Activated CD4-positive, alpha-beta T cell treated with anti-CD3 and anti-CD28 coated beads, Interleukin-2, amount 10 ng/mL, durations not matched to agents 7 days and 5 days (primary cell): ENCODE data around the gene ESD. TPM values are rescaled to one million over a fixed set of nuclear protein-coding genes. Genes with fewer than 3 reads are reported as not detected.
"Not testable (repeated sequence)": the region's sequence is repeated elsewhere in the genome, so short reads cannot be mapped to it uniquely, and the experiment has no call there.

Experiments
- CTCF ChIA-PET: fragments of 350-600 bp; sonication (Branson Sonifier 250); formaldehyde crosslinking; loops from one replicate; lab custom pipeline; 2021; ENCODE audit warnings: antibody characterized with exemption; lab: Charles Lee
- POLR2A ChIA-PET: fragments of 350-600 bp; sonication (Branson Sonifier 250); formaldehyde crosslinking; loops from one replicate; lab custom pipeline; 2021; ENCODE audit warnings: antibody characterized with exemption; lab: Charles Lee
- DNase-seq: peaks from one replicate; pipeline ENCODE4 v3.0.0-alpha.2; 2020
- H3K27ac Mint-ChIP-seq: one replicate; pipeline ENCODE4 v1.8.0; 2021; ENCODE audit warnings: mild to moderate bottlenecking, moderate library complexity, mixed read lengths
- H3K27me3 Mint-ChIP-seq: one replicate; pipeline ENCODE4 v1.8.0; 2021; ENCODE audit warnings: mixed read lengths
- H3K36me3 Mint-ChIP-seq: one replicate; pipeline ENCODE4 v1.8.0; 2021; ENCODE audit warnings: low read depth, mixed read lengths
- H3K4me1 Mint-ChIP-seq: one replicate; pipeline ENCODE4 v1.8.0; 2021; ENCODE audit warnings: mixed read lengths
- H3K4me3 Mint-ChIP-seq: one replicate; pipeline ENCODE4 v1.8.0; 2021; ENCODE audit warnings: mild to moderate bottlenecking, moderate library complexity, mixed read lengths
- H3K9me3 Mint-ChIP-seq: one replicate; pipeline ENCODE4 v1.8.0; 2021; ENCODE audit warnings: mixed read lengths
- total RNA-seq, 2 experiments: library from RNA; stranded (reverse); gene quantifications; one replicate each; pipeline ENCODE4 v1.2.3, GENCODE V29; 2021

ESD gene
- total RNA-seq, 2 experiments from 2014 or later, result 94.7 to 109 TPM

DNA sequence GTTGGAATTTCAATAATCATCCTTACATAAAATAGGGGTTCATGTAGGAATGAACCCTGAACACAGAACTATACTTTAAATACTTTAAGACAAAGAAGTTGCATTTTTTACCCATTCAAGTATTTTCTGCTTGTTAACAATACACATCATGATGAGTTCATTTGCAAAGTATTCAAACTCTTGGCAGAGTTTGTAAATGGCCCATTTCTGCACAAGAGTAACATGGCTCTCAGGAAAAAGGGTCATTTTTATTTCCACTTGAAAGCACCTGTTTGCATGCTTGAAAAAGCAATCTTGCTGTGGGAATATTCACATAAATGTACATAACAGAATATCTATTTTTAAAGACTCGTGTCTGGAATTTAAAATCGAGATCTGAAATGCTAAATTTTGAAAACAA, 18.1 kb downstream of the ESD start:
- Mint-ChIP-seq H3K27me3 (no peaks in the 10 kb centered on the region), H3K36me3 (peaks cover 56% of the 10 kb centered on the region), H3K4me1 (peaks cover 1% of the 10 kb centered on the region), H3K27ac (no peak overlapping the region), H3K9me3 (no peaks in the 10 kb centered on the region), H3K4me3 (no peak overlapping the region)
- ChIA-PET CTCF (no interaction called here), POLR2A (no interaction called here)
- no peak for DNase-seq

DNA sequence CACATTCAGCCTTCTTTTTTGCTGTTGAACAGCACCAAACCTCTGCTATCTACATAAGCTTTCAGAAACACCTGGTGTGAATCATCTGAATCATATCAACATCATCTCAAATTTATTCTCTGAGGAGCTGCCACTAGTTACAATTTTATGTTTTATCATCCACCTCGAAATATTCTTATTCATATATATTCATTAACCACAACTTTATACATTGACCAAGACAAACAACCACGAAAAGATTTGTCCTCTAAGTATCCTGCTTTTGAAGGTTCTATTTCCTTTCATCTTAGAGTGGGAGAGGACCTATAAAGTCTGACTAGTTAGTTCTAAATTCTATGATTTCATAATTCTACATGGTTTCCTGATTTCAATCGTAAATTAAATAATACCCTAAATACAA, 18.9 kb downstream of the ESD start:
- no peaks in the 10 kb centered on the region for H3K9me3 Mint-ChIP-seq
- H3K36me3 Mint-ChIP-seq, result peaks cover 63% of the 10 kb centered on the region
- CTCF ChIA-PET, result interaction anchor here (0.6 kb wide), 1 partner anchor 309 kb away, joined by 3 read pairs; no protein-coding TSS in a partner anchor
- H3K27me3 Mint-ChIP-seq, result no peaks in the 10 kb centered on the region
- H3K27ac Mint-ChIP-seq, result no peak overlapping the region
- DNase-seq, result no peak
- H3K4me1 Mint-ChIP-seq, result peaks cover 1% of the 10 kb centered on the region
- no peak overlapping the region for H3K4me3 Mint-ChIP-seq
- POLR2A ChIA-PET, result no interaction called here

DNA sequence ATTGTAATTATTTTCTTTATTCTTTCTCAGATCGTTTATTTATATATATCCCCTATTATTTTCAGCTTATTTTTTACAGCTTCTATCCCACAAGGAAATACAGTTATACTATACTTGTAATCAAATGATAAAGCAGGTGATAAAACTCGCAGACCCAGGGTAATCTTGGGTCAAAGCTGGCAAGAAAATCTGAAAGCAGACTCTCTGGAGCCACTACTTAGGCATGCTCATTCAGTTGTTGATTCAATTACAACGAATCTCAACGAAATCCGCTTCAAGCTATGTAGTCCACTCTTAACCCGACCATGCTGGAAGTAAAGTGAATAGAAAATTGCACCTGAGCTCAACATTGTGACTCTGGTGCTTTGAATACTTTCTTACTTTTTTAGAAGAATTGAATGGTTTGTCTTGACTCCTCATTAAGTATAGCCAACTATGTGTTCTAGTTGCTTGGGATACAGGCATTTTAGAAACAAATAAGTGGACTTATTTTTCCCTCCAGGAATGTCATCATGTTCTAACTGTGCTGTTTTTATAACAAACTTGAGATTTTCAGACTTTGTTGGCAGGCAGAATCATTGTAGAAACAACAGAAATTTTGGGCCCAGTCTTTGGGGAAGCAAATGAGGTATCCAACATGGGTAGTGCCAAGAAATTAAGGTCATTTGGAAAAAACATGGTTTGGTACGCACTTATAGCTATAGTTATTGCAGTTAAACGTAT, 21.4 kb downstream of the ESD start:
- H3K36me3 Mint-ChIP-seq, result peaks cover 66% of the 10 kb centered on the region
- no peak overlapping the region for H3K27ac Mint-ChIP-seq
- no peak for DNase-seq
- H3K27me3 Mint-ChIP-seq, result no peaks in the 10 kb centered on the region
- no peak overlapping the region for H3K4me3 Mint-ChIP-seq
- ChIA-PET CTCF (interaction anchor here (1.4 to 1.5 kb wide), 2 partner anchors 9 to 15 kb away, joined by 3 to 7 read pairs; no protein-coding TSS in a partner anchor), POLR2A (no interaction called here)
- H3K4me1 Mint-ChIP-seq, result peaks cover 1% of the 10 kb centered on the region
- no peaks in the 10 kb centered on the region for H3K9me3 Mint-ChIP-seq

DNA sequence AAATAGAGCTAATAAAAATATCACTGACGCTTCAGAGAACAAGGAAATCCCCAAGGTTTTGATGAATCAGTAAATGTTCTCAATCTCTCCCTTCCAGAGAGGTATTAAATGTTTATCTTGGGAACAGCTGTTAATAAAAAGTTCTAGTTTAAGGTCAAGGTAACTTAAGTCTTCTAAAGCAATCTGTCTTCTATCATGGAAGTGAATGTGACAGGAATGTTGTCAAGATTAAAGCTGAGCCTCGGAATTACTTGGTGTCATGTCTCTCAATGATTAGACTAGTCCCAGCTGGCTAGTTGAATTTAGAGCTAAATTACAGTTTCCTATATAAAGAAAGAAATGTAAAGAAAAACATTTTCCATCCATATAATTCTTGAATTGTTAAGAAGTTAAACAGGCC, 23.4 kb downstream of the ESD start:
- ChIA-PET POLR2A (no interaction called here), CTCF (interaction anchor here (1.1 kb wide), 1 partner anchor 222 kb away, joined by 5 read pairs; no protein-coding TSS in a partner anchor)
- Mint-ChIP-seq H3K36me3 (peaks cover 67% of the 10 kb centered on the region), H3K4me1 (peaks cover 1% of the 10 kb centered on the region), H3K27ac (no peak overlapping the region), H3K4me3 (no peak overlapping the region), H3K9me3 (no peaks in the 10 kb centered on the region), H3K27me3 (no peaks in the 10 kb centered on the region)
- DNase-seq, result no peak

DNA sequence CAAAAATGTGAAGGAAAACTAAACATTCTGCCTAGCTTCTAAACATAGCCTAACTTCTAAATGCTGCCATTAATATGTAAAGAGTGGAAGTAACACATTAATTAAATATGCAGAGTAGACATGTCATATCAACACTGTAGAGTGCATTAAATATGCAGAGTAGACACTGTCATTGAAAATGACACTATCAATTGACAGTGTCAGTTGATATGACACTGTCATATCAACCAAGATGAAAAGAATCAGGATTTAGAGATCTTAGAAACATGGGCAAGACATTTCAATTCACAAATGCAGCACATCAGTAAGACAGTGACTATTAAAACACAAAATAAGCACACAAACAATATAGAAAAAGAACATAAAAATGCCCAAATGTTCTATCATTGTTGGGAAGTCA, 25.3 kb downstream of the ESD start:
- H3K27me3 Mint-ChIP-seq, result no peaks in the 10 kb centered on the region
- no peak overlapping the region for H3K27ac Mint-ChIP-seq
- H3K4me3 Mint-ChIP-seq, result no peak overlapping the region
- H3K9me3 Mint-ChIP-seq, result no peaks in the 10 kb centered on the region
- DNase-seq, result no peak
- ChIA-PET POLR2A (no interaction called here), CTCF (no interaction called here)
- peaks cover 57% of the 10 kb centered on the region for H3K36me3 Mint-ChIP-seq
- H3K4me1 Mint-ChIP-seq, result no peaks in the 10 kb centered on the region

DNA sequence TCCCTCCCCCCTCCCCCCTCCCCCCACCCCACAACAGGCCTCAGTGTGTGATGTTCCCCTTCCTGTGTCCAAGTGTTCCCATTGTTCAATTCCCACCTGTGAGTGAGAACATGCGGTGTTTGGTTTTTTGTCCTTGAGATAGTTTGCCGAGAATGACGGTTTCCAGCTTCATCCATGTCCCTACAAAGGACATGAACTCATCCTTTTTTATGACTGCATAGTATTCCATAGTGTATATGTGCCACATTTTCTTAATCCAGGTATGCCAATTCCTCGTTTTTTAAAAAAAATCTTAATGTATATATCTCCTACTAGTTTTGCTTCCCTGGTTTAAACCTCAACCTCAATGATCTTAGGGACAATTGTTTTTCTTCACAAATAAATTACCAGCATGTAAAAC, 27.0 kb downstream of the ESD start:
- H3K27me3 Mint-ChIP-seq, H3K27ac Mint-ChIP-seq, H3K4me1 Mint-ChIP-seq, H3K4me3 Mint-ChIP-seq, H3K9me3 Mint-ChIP-seq, POLR2A ChIA-PET, DNase-seq: not testable (repeated sequence)
- CTCF ChIA-PET, result interaction anchor here (1.3 kb wide), 1 partner anchor 9 kb away, joined by 3 read pairs; no protein-coding TSS in a partner anchor
- peaks cover 43% of the 10 kb centered on the region for H3K36me3 Mint-ChIP-seq

DNA sequence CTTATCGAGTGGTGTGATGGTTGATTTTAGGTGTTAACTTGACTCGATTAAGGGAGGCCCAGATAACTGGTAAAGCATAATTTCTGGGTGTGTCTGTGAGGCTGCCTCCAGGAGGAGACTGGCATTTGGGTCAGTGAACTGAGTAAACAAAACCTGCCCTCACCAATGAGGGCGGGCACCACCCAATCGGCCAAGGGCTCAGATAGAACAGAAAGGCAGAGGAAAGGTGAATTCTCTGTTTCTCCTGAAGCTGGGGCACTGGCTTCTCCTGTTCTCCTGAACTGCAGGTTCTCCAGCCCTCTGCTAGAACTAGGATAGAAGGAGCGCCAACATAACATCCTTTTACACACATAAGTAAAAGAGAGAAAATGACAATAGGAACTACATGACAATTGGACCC, 35.1 kb downstream of the ESD start:
- H3K4me1 Mint-ChIP-seq, result peaks cover 8% of the 10 kb centered on the region
- CTCF ChIA-PET, result interaction anchor here (1.4 kb wide), 1 partner anchor 8 kb away, joined by 3 read pairs; no protein-coding TSS in a partner anchor
- no peaks in the 10 kb centered on the region for H3K9me3 Mint-ChIP-seq
- no peak overlapping the region for H3K4me3 Mint-ChIP-seq
- POLR2A ChIA-PET, result no interaction called here
- peaks cover 1% of the 10 kb centered on the region for H3K27me3 Mint-ChIP-seq
- H3K36me3 Mint-ChIP-seq, result no peaks in the 10 kb centered on the region
- no peak for DNase-seq
- H3K27ac Mint-ChIP-seq, result no peak overlapping the region

DNA sequence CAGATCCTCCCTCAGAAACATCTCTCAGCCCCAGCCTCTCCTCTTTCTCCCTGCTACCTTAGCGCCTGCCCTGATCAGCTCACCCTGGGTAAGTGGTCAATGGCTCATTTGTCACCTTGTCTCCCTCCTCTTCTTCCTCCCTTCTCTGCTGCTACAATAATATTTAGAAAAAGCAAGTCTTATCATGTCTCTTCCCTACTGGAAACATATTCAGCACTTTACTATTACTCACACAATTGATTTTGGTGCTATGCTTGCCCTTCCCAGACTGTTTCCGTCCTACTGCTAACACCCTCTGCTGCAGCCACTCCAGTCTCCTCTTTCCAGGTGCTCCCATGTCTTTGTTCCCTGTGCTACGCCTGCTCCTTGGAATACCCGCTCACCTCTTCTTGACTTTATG, 35.8 kb downstream of the ESD start:
- no peak for DNase-seq
- Mint-ChIP-seq H3K4me3 (no peak overlapping the region), H3K27me3 (peaks cover 1% of the 10 kb centered on the region), H3K27ac (no peak overlapping the region), H3K36me3 (no peaks in the 10 kb centered on the region), H3K9me3 (no peaks in the 10 kb centered on the region), H3K4me1 (peaks cover 8% of the 10 kb centered on the region)
- CTCF ChIA-PET, result interaction anchor here (1.4 kb wide), 1 partner anchor 9 kb away, joined by 3 read pairs; no protein-coding TSS in a partner anchor
- POLR2A ChIA-PET, result no interaction called here

DNA sequence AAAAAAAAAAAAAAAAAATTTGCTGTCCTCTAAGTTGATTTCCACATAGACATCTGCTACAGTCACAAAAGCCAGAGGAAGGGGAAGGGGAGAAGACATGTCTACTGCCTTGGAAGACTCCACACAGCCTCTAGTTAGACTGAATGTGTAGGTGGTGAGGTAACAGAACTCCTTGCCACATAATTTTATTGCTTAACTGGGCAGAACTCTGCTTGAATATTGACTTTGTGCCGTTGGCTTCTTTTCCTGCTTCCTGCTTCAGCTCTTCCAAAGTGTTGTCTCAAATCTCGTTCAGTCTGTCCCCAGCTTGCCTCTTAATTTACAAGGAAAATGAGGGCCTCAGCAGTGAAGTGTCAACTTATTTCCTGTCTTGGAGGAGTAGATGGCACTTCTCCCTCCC, 37.1 kb downstream of the ESD start:
- peaks cover 1% of the 10 kb centered on the region for H3K27me3 Mint-ChIP-seq
- H3K4me1 Mint-ChIP-seq, result peaks cover 8% of the 10 kb centered on the region
- ChIA-PET CTCF (no interaction called here), POLR2A (no interaction called here)
- DNase-seq, result no peak
- H3K27ac Mint-ChIP-seq, result no peak overlapping the region
- H3K4me3 Mint-ChIP-seq, result no peak overlapping the region
- peaks cover 2% of the 10 kb centered on the region for H3K36me3 Mint-ChIP-seq
- H3K9me3 Mint-ChIP-seq, result no peaks in the 10 kb centered on the region

DNA sequence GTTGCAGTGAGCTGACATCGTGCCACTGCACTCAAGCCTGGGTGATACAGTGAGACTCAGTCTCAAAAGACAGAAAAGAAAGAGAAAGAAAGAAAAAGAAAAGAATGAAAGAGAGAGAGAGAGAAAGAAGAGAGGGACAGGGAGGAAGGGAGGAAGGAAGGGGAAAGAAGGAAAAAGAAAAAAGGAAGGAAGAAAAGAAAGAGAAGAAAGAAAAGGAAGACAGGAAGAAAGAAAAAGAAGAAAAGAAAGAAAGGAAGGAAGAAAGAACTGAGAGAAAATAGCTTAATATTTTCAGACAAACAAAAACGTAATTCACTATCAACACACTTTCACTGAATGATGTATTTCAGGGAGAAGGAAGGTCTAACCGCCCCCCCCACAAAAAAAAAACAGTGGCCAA, 39.3 kb downstream of the ESD start:
- Mint-ChIP-seq H3K9me3 (no peaks in the 10 kb centered on the region), H3K27me3 (peaks cover 1% of the 10 kb centered on the region), H3K4me3 (no peak overlapping the region), H3K4me1 (peaks cover 24% of the 10 kb centered on the region), H3K27ac (no peak overlapping the region), H3K36me3 (peaks cover 10% of the 10 kb centered on the region)
- DNase-seq, result no peak
- ChIA-PET POLR2A (no interaction called here), CTCF (interaction anchor here (0.6 kb wide), 1 partner anchor 64 kb away, joined by 3 read pairs; no protein-coding TSS in a partner anchor)

DNA sequence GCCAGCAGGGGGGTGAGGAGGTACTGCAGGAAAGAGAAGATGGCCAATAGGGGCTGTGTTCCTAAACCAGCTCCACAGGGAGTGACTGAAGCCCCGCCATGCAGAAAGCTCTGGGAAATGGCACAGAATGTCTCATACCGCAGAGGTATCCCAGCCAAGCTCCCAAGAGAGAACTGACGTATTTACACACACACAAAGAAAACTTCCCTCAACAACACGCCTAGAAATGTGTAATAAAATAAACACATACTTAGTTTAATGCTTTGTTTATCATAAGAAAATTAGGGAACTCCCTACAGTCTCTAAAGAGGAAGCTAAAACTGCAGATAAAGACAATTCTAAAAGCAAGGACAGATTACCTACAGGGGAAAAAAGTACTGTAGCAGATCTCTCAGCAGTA, 40.0 kb downstream of the ESD start:
- no peaks in the 10 kb centered on the region for H3K9me3 Mint-ChIP-seq
- H3K4me1 Mint-ChIP-seq, result peaks cover 29% of the 10 kb centered on the region
- peaks cover 1% of the 10 kb centered on the region for H3K27me3 Mint-ChIP-seq
- CTCF ChIA-PET, result no interaction called here
- peaks cover 13% of the 10 kb centered on the region for H3K36me3 Mint-ChIP-seq
- POLR2A ChIA-PET, result no interaction called here
- DNase-seq, result no peak
- no peak overlapping the region for H3K27ac Mint-ChIP-seq
- H3K4me3 Mint-ChIP-seq, result no peak overlapping the region

DNA sequence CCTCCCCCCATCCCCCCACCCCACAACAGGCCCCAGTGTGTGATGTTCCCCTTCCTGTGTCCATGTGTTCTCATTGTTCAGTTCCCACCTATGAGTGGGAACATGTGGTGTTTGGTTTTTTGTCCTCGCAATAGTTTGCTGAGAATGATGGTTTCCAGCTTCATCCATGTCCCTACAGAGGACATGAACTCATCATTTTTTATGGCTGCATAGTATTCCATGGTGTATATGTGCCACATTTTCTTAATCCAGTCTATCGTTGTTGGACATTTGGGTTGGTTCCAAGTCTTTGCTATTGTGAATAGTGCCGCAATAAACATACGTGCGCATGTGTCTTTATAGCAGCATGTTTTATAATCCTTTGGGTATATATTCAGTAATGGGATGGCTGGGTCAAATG, 41.5 kb downstream of the ESD start:
- H3K4me3 Mint-ChIP-seq, H3K9me3 Mint-ChIP-seq, DNase-seq, H3K27ac Mint-ChIP-seq, POLR2A ChIA-PET, CTCF ChIA-PET, H3K27me3 Mint-ChIP-seq: not testable (repeated sequence)
- Mint-ChIP-seq H3K4me1 (peaks cover 42% of the 10 kb centered on the region), H3K36me3 (peaks cover 20% of the 10 kb centered on the region)

DNA sequence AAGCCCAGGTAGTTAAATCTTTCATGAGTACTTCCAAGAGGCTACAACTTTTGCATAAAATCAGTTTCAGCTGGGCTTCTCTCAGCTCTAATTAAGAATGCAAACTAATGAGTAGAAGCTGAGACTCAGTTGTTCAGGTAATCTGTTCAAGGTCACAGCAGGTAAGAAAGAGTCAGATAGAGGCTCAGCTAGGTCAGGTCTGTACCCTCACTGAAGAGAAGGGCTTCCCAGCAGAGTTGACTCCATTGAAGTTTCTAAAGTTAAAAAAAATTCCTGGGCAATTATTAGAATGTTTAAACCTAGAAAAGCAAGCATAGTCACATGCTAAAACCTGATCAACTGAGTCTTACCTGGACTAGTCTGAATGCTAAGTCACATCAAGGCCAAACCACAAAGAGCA, 42.1 kb downstream of the ESD start:
- POLR2A ChIA-PET, result no interaction called here
- Mint-ChIP-seq H3K4me1 (peaks cover 44% of the 10 kb centered on the region), H3K27ac (no peak overlapping the region), H3K27me3 (peaks cover 1% of the 10 kb centered on the region), H3K4me3 (no peak overlapping the region), H3K9me3 (no peaks in the 10 kb centered on the region), H3K36me3 (peaks cover 24% of the 10 kb centered on the region)
- DNase-seq, result no peak
- CTCF ChIA-PET, result no interaction called here
